HCT116 (cell line): ENCODE data around the gene SRP54. TPM values are rescaled to one million over a fixed set of nuclear protein-coding genes. Genes with fewer than 3 reads are reported as not detected.

Source experiments
- ATAC-seq: fragments of 200-7000 bp; cut with Tn5 transposase; 2 replicates; pipeline ENCODE4 v1.9.1; 2020; ENCODE audit warnings: mild to moderate bottlenecking, moderate library complexity
- BruUV-seq: library from RNA; stranded (reverse); fragments of 400-500 nt; replicated peaks from 2 replicates; lab custom pipeline; 2021; lab: Mats Ljungman, UMichigan
- CTCF ChIA-PET: fragments of 300-600 bp; sonication (Branson Sonifier 250); formaldehyde crosslinking; loops from one replicate; lab custom pipeline; 2021; ENCODE audit warnings: antibody characterized with exemption; lab: Charles Lee
- POLR2A ChIA-PET: fragments of 300-600, 350-600 bp; sonication (Branson Sonifier 250); formaldehyde crosslinking; loops from one replicate; lab custom pipeline; 2021; ENCODE audit warnings: antibody characterized with exemption; lab: Charles Lee
- RAD21 ChIA-PET, 2 experiments: fragments of 300-600 bp; sonication (Branson Sonifier 250); formaldehyde crosslinking; loops; one replicate each; lab custom pipeline; 2023; ENCODE audit warnings: low total read pairs in 2 of 2; ENCODE audit not compliant: uncharacterized antibody in 2 of 2, unreplicated experiment in 2 of 2, low non-redundant PET in 1 of 2; lab: Charles Lee
- DNase-seq: peaks from one replicate; pipeline ENCODE4 v3.0.0-alpha.2; 2010; ENCODE audit warnings: low read depth, low spot score
- H2AFZ ChIP-seq: fragments of 200-600 bp; shearing (Covaris generic), sonication (generic); 2 replicates; pipeline ENCODE4 v1.6.1; 2017; ENCODE audit warnings: low read depth, mixed run types, mixed read lengths, antibody characterized with exemption, low read length; ENCODE audit not compliant: poor library complexity, severe bottlenecking
- H3K27ac ChIP-seq: 2 replicates; pipeline ENCODE4 v1.5.1; 2012; ENCODE audit warnings: low read depth, low read length
- H3K27me3 ChIP-seq: fragments of 200-600 bp; sonication (generic); 2 replicates; pipeline ENCODE4 v1.6.1; 2016; ENCODE audit warnings: mixed run types, low read length, mixed read lengths; ENCODE audit not compliant: insufficient read depth
- H3K36me3 ChIP-seq, 2 experiments: fragments of 200-500 bp in 1 of 2; fragments of 200-600 bp in 1 of 2; sonication (Bioruptor generic) in 1 of 2; sonication (generic) in 1 of 2; 2 replicates each; pipeline versions ENCODE4 v1.5.1 to v1.6.1; 2014 to 2016; ENCODE audit warnings: low read length in 2 of 2, inconsistent platforms in 1 of 2, mixed read lengths in 1 of 2, mixed run types in 1 of 2; ENCODE audit not compliant: insufficient read depth in 2 of 2, control insufficient read depth in 1 of 2
- H3K4me1 ChIP-seq, 2 experiments: fragments of 200-600 bp in 1 of 2; sonication (generic) in 1 of 2; 2 replicates each; pipeline versions ENCODE4 v1.5.1 to v1.6.1; 2012 to 2017; ENCODE audit warnings: low read length in 2 of 2, inconsistent platforms in 1 of 2, mild to moderate bottlenecking in 1 of 2, mixed read lengths in 1 of 2, mixed run types in 1 of 2, moderate library complexity in 1 of 2; ENCODE audit not compliant: insufficient read depth in 2 of 2, control insufficient read depth in 1 of 2
- H3K4me2 ChIP-seq: fragments of 200-600 bp; sonication (generic); 2 replicates; pipeline ENCODE4 v1.6.1; 2017; ENCODE audit warnings: mixed run types, low read length, mixed read lengths
- H3K4me3 ChIP-seq, 2 experiments: fragments of 200-600 bp in 1 of 2; sonication (generic) in 1 of 2; replicated peaks in 1 of 2; 2 replicates each; pipeline ENCODE4 v1.5.1; 2011 to 2016; ENCODE audit warnings: low read length in 2 of 2, control low read depth in 1 of 2, low read depth in 1 of 2, mild to moderate bottlenecking in 1 of 2, mixed read lengths in 1 of 2, mixed run types in 1 of 2
- H3K79me2 ChIP-seq: fragments of 200-600 bp; sonication (generic); 2 replicates; pipeline ENCODE4 v1.6.1; 2017; ENCODE audit warnings: mild to moderate bottlenecking, mixed run types, low read length, moderate library complexity, mixed read lengths; ENCODE audit not compliant: insufficient read depth
- H3K9ac ChIP-seq: fragments of 200-600 bp; sonication (generic); 2 replicates; pipeline ENCODE4 v1.6.1; 2016; ENCODE audit warnings: low read length, mixed read lengths
- H3K9me2 ChIP-seq: fragments of 200-600 bp; sonication (generic), shearing (Covaris generic); 2 replicates; pipeline ENCODE4 v1.6.1; 2017; ENCODE audit warnings: mixed run types, mild to moderate bottlenecking, moderate library complexity; ENCODE audit not compliant: insufficient read depth
- H3K9me3 ChIP-seq, 2 experiments: fragments of 200-500 bp in 1 of 2; fragments of 200-600 bp in 1 of 2; sonication (Bioruptor generic) in 1 of 2; sonication (generic) in 1 of 2; 2 replicates each; pipeline ENCODE4 v1.6.1; 2014 to 2017; ENCODE audit warnings: low read length in 2 of 2, mixed read lengths in 2 of 2, inconsistent platforms in 1 of 2, low read depth in 1 of 2, mild to moderate bottlenecking in 1 of 2, mixed run types in 1 of 2, moderate library complexity in 1 of 2; ENCODE audit not compliant: control insufficient read depth in 1 of 2, insufficient read depth in 1 of 2
- H4K20me1 ChIP-seq: fragments of 200-600 bp; sonication (generic), shearing (Covaris generic); 2 replicates; pipeline ENCODE4 v1.6.1; 2017; ENCODE audit warnings: mixed run types, mild to moderate bottlenecking, moderate library complexity; ENCODE audit not compliant: insufficient read depth
- CTCF ChIP-seq, 3 experiments: fragments of 200-600 bp in 1 of 3; sonication (generic) in 1 of 3; IDR thresholded peaks in 2 of 3; conservative IDR thresholded peaks in 1 of 3; 2 replicates each; pipeline ENCODE4 v1.5.1; 2012 to 2017; ENCODE audit warnings: low read depth in 2 of 3, low read length in 2 of 3, antibody characterized with exemption in 1 of 3, borderline replicate concordance in 1 of 3, control low read depth in 1 of 3, mild to moderate bottlenecking in 1 of 3, mixed read lengths in 1 of 3, mixed run types in 1 of 3, moderate library complexity in 1 of 3; ENCODE audit not compliant: insufficient read depth in 1 of 3
- ELF1 ChIP-seq: IDR thresholded peaks from 2 replicates; pipeline ENCODE4 v1.6.1; 2012; ENCODE audit warnings: low read depth, borderline replicate concordance
- EZH2 ChIP-seq: fragments of 200-600 bp; sonication (generic); IDR thresholded peaks from 2 replicates; pipeline ENCODE4 v1.6.1; 2017; ENCODE audit warnings: antibody characterized with exemption, mixed run types
- FOSL1 ChIP-seq: IDR thresholded peaks from 2 replicates; pipeline ENCODE4 v1.6.1; 2012; ENCODE audit warnings: low read depth
- JUND ChIP-seq: IDR thresholded peaks from 2 replicates; pipeline ENCODE4 v1.6.1; 2012
- REST ChIP-seq: IDR thresholded peaks from 2 replicates; pipeline ENCODE4 v1.6.1; 2012; ENCODE audit warnings: low read depth
- YY1 ChIP-seq: IDR thresholded peaks from 2 replicates; pipeline ENCODE4 v1.6.1; 2011; ENCODE audit warnings: low read length, low read depth, moderate library complexity, mild to moderate bottlenecking; ENCODE audit not compliant: insufficient replicate concordance; ENCODE audit errors: extremely low read depth
- ZFX ChIP-seq: fragments of 450-650 bp; IDR thresholded peaks from 2 replicates; pipeline ENCODE4 v1.6.1; 2017
- intact Hi-C: fragments of 100-400 bp; cut with micrococcal nuclease; formaldehyde crosslinking; loops from 2 replicates; pipeline ENCODE4 v1.10.0; 2022
- total RNA-seq: library from RNA; stranded (reverse); gene quantifications from one replicate; pipeline ENCODE4 v1.2.1, GENCODE V29; 2021; ENCODE audit not compliant: unreplicated experiment

The SRP54 gene
- total RNA-seq, 1 experiment from 2014 or later = 53.0 TPM

- ATAC-seq (no peak), DNase-seq (no peak)
- TF ChIP-seq ELF1 = no peak
- TF ChIP-seq FOSL1 = no peak
- no peak for TF ChIP-seq YY1
- no peak for TF ChIP-seq EZH2
- no peak for TF ChIP-seq REST
- no peak for TF ChIP-seq JUND
- TF ChIP-seq ZFX = no peak
- TF ChIP-seq CTCF (IDR thresholded peaks at IDR 0.05 in 2 of 3, conservative IDR thresholded peaks at IDR 0.05 in 1 of 3; ENCODE audit: borderline replicate concordance in 1 of 3, insufficient read depth in 1 of 3, low read depth in 2 of 3, low read length in 2 of 3) = no peak
- intact Hi-C loops = no loop called here
- CTCF ChIA-PET = no interaction called here
- RAD21 ChIA-PET = no interaction called here
- Histone ChIP-seq H3K4me3 (no peak overlapping the region), H3K9ac (no peak overlapping the region), H3K9me2 (no peaks in the 10 kb centered on the region), H3K36me3 (peaks cover 2 to 5% of the 10 kb centered on the region in 2 experiments; a peak in 1 of 4 replicates), H4K20me1 (no peaks in the 10 kb centered on the region), H3K4me1 (no peaks in the 10 kb centered on the region), H2AFZ (no peak overlapping the region), H3K27me3 (no peaks in the 10 kb centered on the region), H3K9me3 (no peaks in the 10 kb centered on the region), H3K27ac (no peak overlapping the region), H3K4me2 (no peak overlapping the region), H3K79me2 (peaks cover 33% of the 10 kb centered on the region)
- no TSS peak for BruUV-seq
- POLR2A ChIA-PET = interaction anchor here (1.3 kb wide), 1 partner anchor 15 kb away, joined by 3 read pairs; the partner anchor contains the start of gene SRP54
These were observed 15.0 kb downstream of the SRP54 start for GRCh38 chr14:34997762-34998161.
